Endodermal cell (in vitro differentiated cells): ENCODE data around the gene CSNK2A2. TPM values are rescaled to one million over a fixed set of nuclear protein-coding genes. Genes with fewer than 3 reads are reported as not detected.

ENCODE experiments used
- DNase-seq: peaks from one replicate; pipeline ENCODE4 v3.0.0-alpha.2; 2017
- H3K27ac ChIP-seq: 2 replicates; pipeline ENCODE4 v1.5.1; 2013; ENCODE audit warnings: mild to moderate bottlenecking, low read depth, low read length, moderate library complexity
- H3K27me3 ChIP-seq: 2 replicates; pipeline ENCODE4 v1.6.1; 2013; ENCODE audit warnings: mild to moderate bottlenecking, low read length, moderate library complexity; ENCODE audit not compliant: insufficient read depth, control insufficient read depth, poor library complexity, severe bottlenecking
- H3K36me3 ChIP-seq: 2 replicates; pipeline ENCODE4 v1.7.0; 2013; ENCODE audit warnings: mild to moderate bottlenecking, low read length, moderate library complexity; ENCODE audit not compliant: control insufficient read depth, insufficient read depth
- H3K4me1 ChIP-seq: one replicate; pipeline ENCODE4 v1.7.0; 2013; ENCODE audit warnings: low read length; ENCODE audit not compliant: control insufficient read depth, insufficient read depth
- H3K4me3 ChIP-seq: 2 replicates; pipeline ENCODE4 v1.5.1; 2013; ENCODE audit warnings: mild to moderate bottlenecking, low read length, moderate library complexity
- H3K9ac ChIP-seq: 2 replicates; pipeline ENCODE4 v1.6.1; 2013; ENCODE audit warnings: mild to moderate bottlenecking, low read length, moderate library complexity; ENCODE audit not compliant: poor library complexity, severe bottlenecking; ENCODE audit errors: extremely low read depth
- H3K9me3 ChIP-seq: 2 replicates; pipeline ENCODE4 v1.6.1; 2013; ENCODE audit warnings: mild to moderate bottlenecking, low read length, moderate library complexity; ENCODE audit not compliant: control insufficient read depth
- H3K27ac Mint-ChIP-seq: 2 replicates; pipeline ENCODE4 v1.8.0; 2020; ENCODE audit warnings: mixed read lengths
- H3K27me3 Mint-ChIP-seq: 2 replicates; pipeline ENCODE4 v1.8.0; 2021; ENCODE audit warnings: mild to moderate bottlenecking, mixed read lengths; ENCODE audit not compliant: insufficient read depth
- H3K36me3 Mint-ChIP-seq: 2 replicates; pipeline ENCODE4 v1.8.0; 2020; ENCODE audit warnings: low read depth, mixed read lengths
- H3K4me1 Mint-ChIP-seq: 2 replicates; pipeline ENCODE4 v1.8.0; 2020; ENCODE audit warnings: mixed read lengths
- H3K4me3 Mint-ChIP-seq: 2 replicates; pipeline ENCODE4 v1.8.0; 2020; ENCODE audit warnings: mild to moderate bottlenecking, moderate library complexity, mixed read lengths
- H3K9me3 Mint-ChIP-seq: 2 replicates; pipeline ENCODE4 v1.8.0; 2020; ENCODE audit warnings: mild to moderate bottlenecking, mixed read lengths
- WGBS, 2 experiments: methylation state at CpG; one replicate each; pipeline versions ENCODE4 v1.1.5 to v1.1.7; 2013; ENCODE audit warnings: missing lambda C conversion rate in 2 of 2, mixed read lengths in 1 of 2; ENCODE audit not compliant: insufficient coverage in 1 of 2, insufficient read length in 1 of 2; 5-methylcytosine and 5-hydroxymethylcytosine counted together
- total RNA-seq, 2 donors: library from RNA; stranded (reverse); fragmentation: NEBNext Ultra II Directional in 1 of 2; extraction: Animal tissue kit (Norgen Biotek cat#: 25700) in 1 of 2; gene quantifications; 2 replicates in 1 of 2; 3 replicates in 1 of 2; pipeline ENCODE4 v1.2.1, GENCODE V29; 2021
- TF ChIP-seq, protein P1 (sequence below): fragments of 200-600 bp; sonication (generic); conservative IDR thresholded peaks from 2 replicates; pipeline ENCODE4 v1.5.0; 2021; ENCODE audit warnings: antibody characterized with exemption, mild to moderate bottlenecking

CSNK2A2 gene
- total RNA-seq, 2 donors from 2014 or later = 114 to 121 TPM

DNA sequence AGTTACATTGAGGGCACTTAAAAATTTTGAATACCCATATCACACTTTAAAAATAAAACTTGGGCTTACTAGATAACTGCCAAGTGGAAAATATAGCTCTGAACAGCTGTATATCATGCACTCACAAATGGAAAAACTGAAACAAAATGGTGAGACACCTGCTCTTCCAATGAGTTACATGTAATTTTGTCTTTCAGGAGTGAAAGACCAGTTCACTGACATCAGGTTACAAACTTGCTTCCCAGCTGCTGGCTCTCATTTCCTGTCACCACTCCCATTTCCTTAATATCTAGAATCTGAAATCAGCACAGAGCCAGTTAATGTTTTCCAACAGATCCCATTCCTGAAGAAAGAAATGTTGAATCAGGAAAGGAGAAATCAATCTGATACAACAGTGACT lies 10.8 kb downstream of the CSNK2A2 start:
- no peaks in the 10 kb centered on the region for H3K4me1 ChIP-seq
- TF ChIP-seq, protein P1, sequence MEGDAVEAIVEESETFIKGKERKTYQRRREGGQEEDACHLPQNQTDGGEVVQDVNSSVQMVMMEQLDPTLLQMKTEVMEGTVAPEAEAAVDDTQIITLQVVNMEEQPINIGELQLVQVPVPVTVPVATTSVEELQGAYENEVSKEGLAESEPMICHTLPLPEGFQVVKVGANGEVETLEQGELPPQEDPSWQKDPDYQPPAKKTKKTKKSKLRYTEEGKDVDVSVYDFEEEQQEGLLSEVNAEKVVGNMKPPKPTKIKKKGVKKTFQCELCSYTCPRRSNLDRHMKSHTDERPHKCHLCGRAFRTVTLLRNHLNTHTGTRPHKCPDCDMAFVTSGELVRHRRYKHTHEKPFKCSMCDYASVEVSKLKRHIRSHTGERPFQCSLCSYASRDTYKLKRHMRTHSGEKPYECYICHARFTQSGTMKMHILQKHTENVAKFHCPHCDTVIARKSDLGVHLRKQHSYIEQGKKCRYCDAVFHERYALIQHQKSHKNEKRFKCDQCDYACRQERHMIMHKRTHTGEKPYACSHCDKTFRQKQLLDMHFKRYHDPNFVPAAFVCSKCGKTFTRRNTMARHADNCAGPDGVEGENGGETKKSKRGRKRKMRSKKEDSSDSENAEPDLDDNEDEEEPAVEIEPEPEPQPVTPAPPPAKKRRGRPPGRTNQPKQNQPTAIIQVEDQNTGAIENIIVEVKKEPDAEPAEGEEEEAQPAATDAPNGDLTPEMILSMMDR = no peak
- Mint-ChIP-seq H3K4me1 (no peaks in the 10 kb centered on the region), H3K4me3 (no peak overlapping the region), H3K36me3 (peaks cover 90% of the 10 kb centered on the region), H3K9me3 (no peaks in the 10 kb centered on the region), H3K27me3 (no peaks in the 10 kb centered on the region), H3K27ac (no peak overlapping the region)
- no peaks in the 10 kb centered on the region for H3K9me3 ChIP-seq
- H3K9ac ChIP-seq = no peak overlapping the region
- no peak overlapping the region for H3K27ac ChIP-seq
- H3K27me3 ChIP-seq = no peaks in the 10 kb centered on the region
- H3K36me3 ChIP-seq = peaks cover 93% of the 10 kb centered on the region
- H3K4me3 ChIP-seq = no peak overlapping the region
- DNase-seq = no peak

DNA sequence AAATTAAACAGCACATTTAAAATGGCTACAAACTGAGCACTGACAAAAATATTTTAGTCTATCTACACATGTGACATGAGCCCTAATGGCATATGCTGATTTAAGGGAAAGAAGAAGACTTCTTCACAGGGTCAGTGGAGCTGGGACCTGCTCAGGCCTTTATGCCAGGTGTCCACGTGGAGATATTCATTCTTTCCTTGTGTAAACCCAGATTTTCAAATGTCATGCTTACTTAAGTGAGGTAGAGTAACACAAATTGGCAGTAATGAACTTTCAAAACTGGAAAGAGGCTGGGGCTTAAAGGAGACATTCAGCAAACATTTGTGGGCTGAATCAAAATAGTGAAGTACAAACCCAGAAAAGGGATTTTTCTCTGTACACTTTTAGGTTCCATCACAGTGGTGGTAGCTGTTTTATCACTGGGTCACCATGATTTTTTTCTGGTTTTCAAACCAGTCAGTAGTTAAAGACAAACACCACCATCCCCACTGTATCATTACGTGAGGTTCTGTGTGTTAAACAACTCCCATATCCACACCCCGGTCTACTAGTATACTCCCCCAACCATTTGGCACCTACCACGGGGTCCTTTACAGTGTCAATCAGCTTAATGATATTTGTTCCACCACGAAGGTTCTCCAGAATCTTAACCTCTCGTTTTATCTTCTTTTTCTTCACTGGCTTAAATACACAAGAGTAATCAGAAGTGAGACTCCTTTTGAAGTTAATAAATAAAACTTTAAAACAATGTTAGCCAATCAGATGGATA lies 11.5 kb downstream of the CSNK2A2 start:
- H3K36me3 Mint-ChIP-seq = peaks cover 90% of the 10 kb centered on the region
- Histone ChIP-seq H3K27me3 (no peaks in the 10 kb centered on the region), H3K4me3 (no peak overlapping the region), H3K9me3 (no peaks in the 10 kb centered on the region), H3K36me3 (peaks cover 93% of the 10 kb centered on the region), H3K4me1 (no peaks in the 10 kb centered on the region), H3K9ac (no peak overlapping the region), H3K27ac (no peak overlapping the region)
- 93 to 95% methylated on average over 4 to 6 of the region's 6 CpGs for WGBS, 2 experiments
- H3K27me3 Mint-ChIP-seq = no peaks in the 10 kb centered on the region
- H3K4me1 Mint-ChIP-seq = no peaks in the 10 kb centered on the region
- H3K9me3 Mint-ChIP-seq = no peaks in the 10 kb centered on the region
- H3K4me3 Mint-ChIP-seq = no peak overlapping the region
- TF ChIP-seq, protein P1 = no peak
- DNase-seq = no peak
- no peak overlapping the region for H3K27ac Mint-ChIP-seq

DNA sequence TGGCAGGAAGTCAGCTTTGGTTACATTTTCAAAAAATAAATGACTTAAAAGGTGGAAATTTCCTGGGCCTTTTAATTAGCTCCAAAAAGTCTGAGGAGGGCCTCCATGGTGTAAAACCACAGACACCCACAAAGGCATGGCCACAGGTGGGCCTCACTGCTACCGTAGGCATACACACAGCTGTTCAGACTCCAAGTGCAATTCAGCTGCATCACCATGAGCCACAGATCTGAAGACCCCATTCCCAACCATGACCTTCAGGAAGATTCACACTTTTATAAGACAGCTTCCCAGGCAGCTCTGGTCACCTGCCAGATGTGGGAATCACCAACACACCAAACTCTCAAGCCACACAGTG lies 20.6 kb downstream of the CSNK2A2 start:
- H3K4me1 Mint-ChIP-seq = no peaks in the 10 kb centered on the region
- H3K27ac Mint-ChIP-seq = no peak overlapping the region
- H3K4me3 Mint-ChIP-seq = no peak overlapping the region
- H3K9ac ChIP-seq = no peak overlapping the region
- H3K4me3 ChIP-seq = no peak overlapping the region
- TF ChIP-seq, protein P1 = no peak
- no peaks in the 10 kb centered on the region for H3K27me3 ChIP-seq
- H3K9me3 ChIP-seq = no peaks in the 10 kb centered on the region
- DNase-seq = no peak
- no peaks in the 10 kb centered on the region for H3K4me1 ChIP-seq
- no peaks in the 10 kb centered on the region for H3K27me3 Mint-ChIP-seq
- no peak overlapping the region for H3K27ac ChIP-seq
- peaks cover 72% of the 10 kb centered on the region for H3K36me3 Mint-ChIP-seq
- no peaks in the 10 kb centered on the region for H3K9me3 Mint-ChIP-seq
- 89 to 100% methylated on average over 1 of the region's 1 CpG for WGBS, 2 experiments
- peaks cover 91% of the 10 kb centered on the region for H3K36me3 ChIP-seq
